WTC11 (cell line): ENCODE data around the gene GPX8. TPM values are rescaled to one million over a fixed set of nuclear protein-coding genes. Genes with fewer than 3 reads are reported as not detected.

Source experiments
- ATAC-seq: fragments of 200-7000 bp; cut with Tn5 transposase; 2 replicates; pipeline ENCODE4 v1.10.0; 2021; ENCODE audit warnings: mild to moderate bottlenecking, moderate library complexity
- CTCF ChIA-PET: fragments of 300-600 bp; sonication (Branson Sonifier 250); formaldehyde crosslinking; loops from one replicate; lab custom pipeline; 2021; ENCODE audit warnings: antibody characterized with exemption; lab: Charles Lee
- POLR2A ChIA-PET: fragments of 350-600 bp; sonication (Branson Sonifier 250); formaldehyde crosslinking; loops from one replicate; lab custom pipeline; 2021; ENCODE audit warnings: antibody characterized with exemption; lab: Charles Lee
- DNase-seq: peaks from one replicate; pipeline ENCODE4 v3.0.0; 2021; ENCODE audit warnings: low spot score
- H3K27ac Mint-ChIP-seq: 2 replicates; pipeline ENCODE4 v1.8.0; 2021; ENCODE audit warnings: mixed read lengths
- H3K27me3 Mint-ChIP-seq: 2 replicates; pipeline ENCODE4 v1.8.0; 2021; ENCODE audit warnings: low read depth, mild to moderate bottlenecking, moderate library complexity, mixed read lengths
- H3K36me3 Mint-ChIP-seq: 2 replicates; pipeline ENCODE4 v1.8.0; 2021; ENCODE audit warnings: mixed read lengths
- H3K4me1 Mint-ChIP-seq: 2 replicates; pipeline ENCODE4 v1.8.0; 2022; ENCODE audit warnings: mixed read lengths
- H3K4me3 Mint-ChIP-seq: 2 replicates; pipeline ENCODE4 v1.8.0; 2021; ENCODE audit warnings: mild to moderate bottlenecking, moderate library complexity, mixed read lengths
- H3K9me3 Mint-ChIP-seq: 2 replicates; pipeline ENCODE4 v1.8.0; 2021; ENCODE audit warnings: mixed read lengths
- AR ChIP-seq: fragments of 250-450 bp; sonication (Bioruptor Pico); IDR thresholded peaks from 2 replicates; pipeline ENCODE4 v1.9.0; 2021; ENCODE audit warnings: mild to moderate bottlenecking
- ESRRA ChIP-seq: sonication (generic); formaldehyde crosslinking; IDR thresholded peaks from 2 replicates; pipeline ENCODE4 v1.8.1; 2022; ENCODE audit warnings: mild to moderate bottlenecking, missing genetic modification reagents, borderline replicate concordance
- FOXJ3 ChIP-seq: sonication (generic); formaldehyde crosslinking; IDR thresholded peaks from 2 replicates; pipeline ENCODE4 v1.9.0; 2021; ENCODE audit warnings: missing genetic modification reagents, mild to moderate bottlenecking, borderline replicate concordance
- FOXK1 ChIP-seq: sonication (generic); formaldehyde crosslinking; IDR thresholded peaks from 2 replicates; pipeline ENCODE4 v1.8.0; 2022; ENCODE audit warnings: mild to moderate bottlenecking, moderate library complexity, missing genetic modification reagents
- IRF2 ChIP-seq: sonication (generic); formaldehyde crosslinking; IDR thresholded peaks from 2 replicates; pipeline ENCODE4 v1.8.0; 2022; ENCODE audit warnings: low read depth, missing genetic modification reagents, borderline replicate concordance
- MXD4 ChIP-seq: fragments of 250-450 bp; sonication (Bioruptor Pico); IDR thresholded peaks from 2 replicates; pipeline ENCODE4 v1.8.0; 2021; ENCODE audit warnings: mild to moderate bottlenecking, moderate library complexity, borderline replicate concordance
- MYBL2 ChIP-seq: sonication (generic); formaldehyde crosslinking; IDR thresholded peaks from 2 replicates; pipeline ENCODE4 v1.8.1; 2023; ENCODE audit warnings: mild to moderate bottlenecking, moderate library complexity, missing genetic modification reagents
- NFYB ChIP-seq: sonication (generic); formaldehyde crosslinking; conservative IDR thresholded peaks from 2 replicates; pipeline ENCODE4 v1.8.0; 2022; ENCODE audit warnings: low read depth, missing genetic modification reagents
- TEAD1 ChIP-seq: sonication (generic); formaldehyde crosslinking; IDR thresholded peaks from 2 replicates; pipeline ENCODE4 v1.8.0; 2022; ENCODE audit warnings: mild to moderate bottlenecking, missing genetic modification reagents
- ZBTB43 ChIP-seq: sonication (generic); formaldehyde crosslinking; IDR thresholded peaks from 2 replicates; pipeline ENCODE4 v1.8.1; 2023; ENCODE audit warnings: mild to moderate bottlenecking, missing genetic modification reagents
- ZMAT4 ChIP-seq: fragments of 250-450 bp; sonication (Bioruptor Pico); IDR thresholded peaks from 2 replicates; pipeline ENCODE4 v1.9.0; 2021; ENCODE audit warnings: mild to moderate bottlenecking
- ZNF281 ChIP-seq: sonication (generic); formaldehyde crosslinking; IDR thresholded peaks from 2 replicates; pipeline ENCODE4 v1.8.0; 2023; ENCODE audit warnings: mild to moderate bottlenecking, missing genetic modification reagents
- ZNF396 ChIP-seq: fragments of 250-450 bp; sonication (Bioruptor Pico); IDR thresholded peaks from 2 replicates; pipeline ENCODE4 v1.8.0; 2021; ENCODE audit warnings: mild to moderate bottlenecking, moderate library complexity, borderline replicate concordance
- ZNF532 ChIP-seq: fragments of 250-450 bp; sonication (Bioruptor Pico); IDR thresholded peaks from 2 replicates; pipeline ENCODE4 v1.9.0; 2021; ENCODE audit warnings: mild to moderate bottlenecking, borderline replicate concordance
- ZNF671 ChIP-seq: fragments of 250-450 bp; sonication (Bioruptor Pico); IDR thresholded peaks from 2 replicates; pipeline ENCODE4 v1.8.0; 2021; ENCODE audit warnings: mild to moderate bottlenecking
- ZSCAN18 ChIP-seq: fragments of 250-450 bp; sonication (Bioruptor Pico); IDR thresholded peaks from 2 replicates; pipeline ENCODE4 v2.1.2; 2022; ENCODE audit warnings: mild to moderate bottlenecking, moderate library complexity
- total RNA-seq: library from RNA; stranded (reverse); gene quantifications from 3 replicates; pipeline ENCODE4 v1.2.3, GENCODE V29; 2021

Gene GPX8
- total RNA-seq, 1 experiment from 2014 or later, result 39.2 TPM

GRCh38 chr5:55140908-55141665 is 18.9 kb upstream of the GPX8 start:
- Mint-ChIP-seq H3K4me3 (no peak overlapping the region), H3K9me3 (no peaks in the 10 kb centered on the region), H3K27me3 (no peaks in the 10 kb centered on the region; the same call in 1 of the 2 replicates), H3K27ac (no peak overlapping the region)
- CTCF ChIA-PET, result interaction anchor here (0.8 to 1.9 kb wide), 5 partner anchors 19 to 236 kb away, joined by 3 to 7 read pairs (median 3); partner anchors contain the start of gene GPX8
- POLR2A ChIA-PET, result interaction anchor here (1.0 kb wide), 1 partner anchor 181 kb away, joined by 3 read pairs; no protein-coding TSS in a partner anchor
- DNase-seq, result no peak
- TF ChIP-seq AR, result no peak
- TF ChIP-seq MXD4 (CRISPR knock-in tag), result no peak
- TF ChIP-seq IRF2, result no peak
- no peak for TF ChIP-seq ZMAT4 (CRISPR knock-in tag)
- no peak for TF ChIP-seq ZNF281 (CRISPR knock-in tag)
- no peak for TF ChIP-seq ESRRA (CRISPR knock-in tag)
- TF ChIP-seq, all 79 proteins: peak for 0
- no peak for ATAC-seq
- Mint-ChIP-seq H3K4me1 (no peaks in the 10 kb centered on the region), H3K36me3 (no peaks in the 10 kb centered on the region)

GRCh38 chr5:55141945-55142690 is 17.9 kb upstream of the GPX8 start:
- ChIA-PET CTCF (interaction anchor here (0.7 to 1.5 kb wide), 5 partner anchors 116 to 236 kb away, joined by 3 to 6 read pairs (median 4); no protein-coding TSS in a partner anchor), POLR2A (interaction anchor here (1.0 kb wide), 1 partner anchor 182 kb away, joined by 3 read pairs; no protein-coding TSS in a partner anchor)
- Mint-ChIP-seq H3K4me1 (peaks cover 4% of the 10 kb centered on the region), H3K4me3 (no peak overlapping the region), H3K36me3 (no peaks in the 10 kb centered on the region), H3K27me3 (no peaks in the 10 kb centered on the region; the same call in 1 of the 2 replicates), H3K27ac (no peak overlapping the region), H3K9me3 (no peaks in the 10 kb centered on the region)
- no peak for TF ChIP-seq TEAD1 (CRISPR knock-in tag)
- TF ChIP-seq ZSCAN18 (CRISPR knock-in tag), result no peak
- no peak for TF ChIP-seq ZNF671 (CRISPR knock-in tag)
- no peak for TF ChIP-seq NFYB (CRISPR knock-in tag)
- no peak for TF ChIP-seq FOXK1
- TF ChIP-seq ZNF396 (CRISPR knock-in tag), result no peak
- TF ChIP-seq ZNF532 (CRISPR knock-in tag), result no peak
- no peak for TF ChIP-seq MYBL2 (CRISPR knock-in tag)
- no peak for TF ChIP-seq ZBTB43
- TF ChIP-seq ESRRA (CRISPR knock-in tag), result no peak
- no peak for TF ChIP-seq FOXJ3
- no peak for ATAC-seq
- DNase-seq, result no peak
